ENCODE measurements around the gene ATOSB. TPM values are rescaled to one million over a fixed set of nuclear protein-coding genes. Genes with fewer than 3 reads are reported as not detected.

Gene ATOSB
- polyA plus RNA-seq, 1 donor (not counting 4 experiments of a cell fraction or from before 2014, with no cell fraction given) = 32.7 TPM

- peaks cover 3% of the 10 kb centered on the region for H3K9me1 ChIP-seq (ENCODE audit: control insufficient read depth, extremely low read depth, insufficient read depth, low read length)
- no peaks in the 10 kb centered on the region for H3K9me3 ChIP-seq (ENCODE audit: control insufficient read depth, low read depth, low read length)
- no peak for FAIRE-seq
- peaks cover 37% of the 10 kb centered on the region for H4K20me1 ChIP-seq (ENCODE audit: control insufficient read depth, extremely low read depth, insufficient read depth, low read length)
- H3K4me3 ChIP-seq (ENCODE audit: control insufficient read depth in 2 of 3, extremely low read depth in 1 of 3, insufficient read depth in 2 of 3, low read depth in 1 of 3, low read length in 3 of 3) = peak overlapping the region; percentile 81 to 96 (median 91)
- H3K79me2 ChIP-seq (ENCODE audit: control insufficient read depth, insufficient read depth, low read length) = peaks cover 51% of the 10 kb centered on the region
- no peaks in the 10 kb centered on the region for H3K27me3 ChIP-seq (ENCODE audit: control insufficient read depth, extremely low read depth, insufficient read depth, low read length)
- peak overlapping the region; percentile 94 for H3K27ac ChIP-seq (ENCODE audit: control insufficient read depth, insufficient read depth, low read length)
- no peak for DNase-seq (ENCODE audit: low read depth, low spot score)
- H3K4me2 ChIP-seq (ENCODE audit: control insufficient read depth, extremely low read depth, insufficient read depth, low read depth, low read length) = peak overlapping the region; percentile 66
- peak overlapping the region; percentile 45 for H2AFZ ChIP-seq (ENCODE audit: control insufficient read depth, low read length)
- H3K9ac ChIP-seq (ENCODE audit: control insufficient read depth, extremely low read depth, insufficient read depth, low read length) = peak overlapping the region; percentile 97
- peaks cover 43% of the 10 kb centered on the region for H3K4me1 ChIP-seq (ENCODE audit: control insufficient read depth, extremely low read depth, insufficient read depth, low read length)
- dilution Hi-C loops (cut with MboI; ENCODE audit: extremely low pct_ligation_motif_present, low sequenced_read_pairs) = no loop called here
- TF ChIP-seq EZH2 (IDR thresholded peaks at IDR 0.05; ENCODE audit: low read length) (no peak), CTCF (optimal IDR thresholded peaks at IDR 0.05 in 1 of 3, IDR thresholded peaks at IDR 0.05 in 1 of 3, conservative IDR thresholded peaks at IDR 0.05 in 1 of 3; ENCODE audit: extremely low read depth in 1 of 3, insufficient read depth in 2 of 3, low read length in 3 of 3) (peak in 2 of 3 experiments; percentile 30 to 49)
- peaks cover 16 to 27% of the 10 kb centered on the region in 2 experiments for H3K36me3 ChIP-seq (ENCODE audit: control insufficient read depth in 2 of 2, extremely low read depth in 1 of 2, insufficient read depth in 2 of 2, low read length in 2 of 2)
Measured at GRCh38 chr9:35071814-35072460, 43.7 kb downstream of the ATOSB start.

- H3K9ac ChIP-seq (ENCODE audit: control insufficient read depth, extremely low read depth, insufficient read depth, low read length) = peak overlapping the region; percentile 97
- DNase-seq (ENCODE audit: low read depth, low spot score) (no peak), FAIRE-seq (no peak)
- peaks cover 19 to 32% of the 10 kb centered on the region in 2 experiments for H3K36me3 ChIP-seq (ENCODE audit: control insufficient read depth in 2 of 2, extremely low read depth in 1 of 2, insufficient read depth in 2 of 2, low read length in 2 of 2)
- H3K9me3 ChIP-seq (ENCODE audit: control insufficient read depth, low read depth, low read length) = no peaks in the 10 kb centered on the region
- H3K4me1 ChIP-seq (ENCODE audit: control insufficient read depth, extremely low read depth, insufficient read depth, low read length) = peaks cover 43% of the 10 kb centered on the region
- peak overlapping the region; percentile 94 for H3K27ac ChIP-seq (ENCODE audit: control insufficient read depth, insufficient read depth, low read length)
- peak overlapping the region; percentile 81 to 96 (median 91) for H3K4me3 ChIP-seq (ENCODE audit: control insufficient read depth in 2 of 3, extremely low read depth in 1 of 3, insufficient read depth in 2 of 3, low read depth in 1 of 3, low read length in 3 of 3)
- H3K27me3 ChIP-seq (ENCODE audit: control insufficient read depth, extremely low read depth, insufficient read depth, low read length) = no peaks in the 10 kb centered on the region
- H3K9me1 ChIP-seq (ENCODE audit: control insufficient read depth, extremely low read depth, insufficient read depth, low read length) = peaks cover 3% of the 10 kb centered on the region
- no peak overlapping the region for H2AFZ ChIP-seq (ENCODE audit: control insufficient read depth, low read length)
- dilution Hi-C loops (cut with MboI; ENCODE audit: extremely low pct_ligation_motif_present, low sequenced_read_pairs) = no loop called here
- TF ChIP-seq EZH2 (IDR thresholded peaks at IDR 0.05; ENCODE audit: low read length) (no peak), CTCF (optimal IDR thresholded peaks at IDR 0.05 in 1 of 3, IDR thresholded peaks at IDR 0.05 in 1 of 3, conservative IDR thresholded peaks at IDR 0.05 in 1 of 3; ENCODE audit: extremely low read depth in 1 of 3, insufficient read depth in 2 of 3, low read length in 3 of 3) (no peak)
- peak overlapping the region; percentile 66 for H3K4me2 ChIP-seq (ENCODE audit: control insufficient read depth, extremely low read depth, insufficient read depth, low read depth, low read length)
- peaks cover 41% of the 10 kb centered on the region for H4K20me1 ChIP-seq (ENCODE audit: control insufficient read depth, extremely low read depth, insufficient read depth, low read length)
- H3K79me2 ChIP-seq (ENCODE audit: control insufficient read depth, insufficient read depth, low read length) = peaks cover 56% of the 10 kb centered on the region
Measured at GRCh38 chr9:35070823-35071813, 44.5 kb downstream of the ATOSB start.

All from keratinocyte (primary cell).